Type B pancreatic cell (in vitro differentiated cells): ENCODE data around the gene SDC1. TPM values are rescaled to one million over a fixed set of nuclear protein-coding genes. Genes with fewer than 3 reads are reported as not detected.
A peak's percentile ranks its signal among the peaks of the same experiment; 100 is the strongest.

ENCODE experiments used
- DNase-seq: peaks from one replicate; pipeline ENCODE4 v3.0.0; 2021; ENCODE audit warnings: mixed read lengths; ENCODE audit not compliant: unreplicated experiment; ENCODE audit errors: extremely low spot score
- H3K27ac Mint-ChIP-seq: 2 replicates; pipeline ENCODE4 v1.8.0; 2021; ENCODE audit warnings: mild to moderate bottlenecking, mixed read lengths
- H3K27me3 Mint-ChIP-seq: 2 replicates; pipeline ENCODE4 v1.8.0; 2021; ENCODE audit warnings: mixed read lengths
- H3K36me3 Mint-ChIP-seq: 2 replicates; pipeline ENCODE4 v1.8.0; 2021; ENCODE audit warnings: mixed read lengths
- H3K4me1 Mint-ChIP-seq: one replicate; pipeline ENCODE4 v1.8.0; 2021; ENCODE audit warnings: mixed read lengths; ENCODE audit not compliant: unreplicated experiment
- H3K4me3 Mint-ChIP-seq: 2 replicates; pipeline ENCODE4 v1.8.0; 2021; ENCODE audit warnings: mild to moderate bottlenecking, mixed read lengths
- H3K9me3 Mint-ChIP-seq: 2 replicates; pipeline ENCODE4 v1.8.0; 2021; ENCODE audit warnings: mixed read lengths
- CTCF ChIP-seq: fragments of 200-600 bp; sonication (generic); conservative IDR thresholded peaks from 2 replicates; pipeline ENCODE4 v1.5.0; 2021; ENCODE audit warnings: antibody characterized with exemption, mild to moderate bottlenecking
- total RNA-seq: library from RNA; stranded (reverse); gene quantifications from 2 replicates; pipeline ENCODE4 v1.2.1, GENCODE V29; 2021; ENCODE audit warnings: low replicate concordance

Gene SDC1
- total RNA-seq, 1 donor from 2014 or later, result 164 TPM

DNA sequence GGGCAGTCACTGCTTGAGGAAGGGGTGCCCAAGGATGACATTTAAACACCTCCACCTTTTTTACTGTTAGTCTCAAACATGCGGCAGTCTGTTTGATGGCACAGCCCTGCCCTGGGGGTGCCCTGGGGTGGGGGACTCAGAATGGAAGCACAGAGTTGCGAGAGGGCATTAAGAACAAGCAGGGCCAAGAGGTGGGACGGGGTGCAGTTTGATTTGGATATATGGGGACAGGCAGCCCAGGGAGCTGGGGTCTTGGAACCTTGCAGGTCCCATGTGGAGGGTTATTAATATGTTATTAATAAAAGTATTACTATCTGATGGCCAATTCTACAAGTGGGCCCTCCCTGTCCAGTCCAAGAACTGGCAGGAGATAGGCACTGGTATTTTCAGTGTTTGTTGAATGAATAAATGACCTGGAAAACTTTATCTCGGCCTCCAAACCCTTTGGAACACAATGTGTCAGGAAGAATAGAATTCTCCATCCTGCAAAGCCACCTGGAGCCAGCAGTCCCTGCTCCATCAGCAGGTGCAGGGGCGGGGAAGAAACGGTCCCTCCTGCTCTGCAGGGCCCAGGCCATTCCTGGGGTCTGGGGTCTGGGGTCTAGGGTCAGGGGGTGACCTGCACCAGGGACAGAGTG is 25.2 kb downstream of the SDC1 start:
- peaks cover 53% of the 10 kb centered on the region for H3K4me1 Mint-ChIP-seq
- H3K27me3 Mint-ChIP-seq, result no peaks in the 10 kb centered on the region
- no peaks in the 10 kb centered on the region for H3K9me3 Mint-ChIP-seq
- TF ChIP-seq CTCF, result no peak
- H3K36me3 Mint-ChIP-seq, result peaks cover 17% of the 10 kb centered on the region
- no peak for DNase-seq
- peak overlapping the region; percentile 75 for H3K4me3 Mint-ChIP-seq
- H3K27ac Mint-ChIP-seq, result peak overlapping the region; percentile 94

- Mint-ChIP-seq H3K27ac (peak overlapping the region; percentile 94), H3K9me3 (no peaks in the 10 kb centered on the region), H3K36me3 (peaks cover 17% of the 10 kb centered on the region), H3K27me3 (no peaks in the 10 kb centered on the region), H3K4me1 (peaks cover 58% of the 10 kb centered on the region), H3K4me3 (peak overlapping the region; percentile 75)
- no peak for DNase-seq
- TF ChIP-seq CTCF, result no peak
Measured at GRCh38 chr2:20198796-20199632, 25.9 kb downstream of the SDC1 start.

GRCh38 chr2:20198001-20198400 is 26.9 kb downstream of the SDC1 start:
- peak overlapping the region; percentile 89 for H3K27ac Mint-ChIP-seq
- no peaks in the 10 kb centered on the region for H3K9me3 Mint-ChIP-seq
- DNase-seq, result no peak
- no peaks in the 10 kb centered on the region for H3K27me3 Mint-ChIP-seq
- peaks cover 58% of the 10 kb centered on the region for H3K4me1 Mint-ChIP-seq
- H3K4me3 Mint-ChIP-seq, result peak overlapping the region; percentile 20
- TF ChIP-seq CTCF, result no peak
- H3K36me3 Mint-ChIP-seq, result peaks cover 17% of the 10 kb centered on the region

GRCh38 chr2:20197192-20197591 is 27.7 kb downstream of the SDC1 start:
- Mint-ChIP-seq H3K4me3 (peak overlapping the region; percentile 59), H3K36me3 (peaks cover 15% of the 10 kb centered on the region), H3K4me1 (peaks cover 58% of the 10 kb centered on the region), H3K27me3 (no peaks in the 10 kb centered on the region), H3K27ac (peak overlapping the region; percentile 89), H3K9me3 (no peaks in the 10 kb centered on the region)
- no peak for DNase-seq
- no peak for TF ChIP-seq CTCF

- H3K4me1 Mint-ChIP-seq, result peaks cover 58% of the 10 kb centered on the region
- H3K4me3 Mint-ChIP-seq, result peak overlapping the region; percentile 59
- H3K27ac Mint-ChIP-seq, result peak overlapping the region; percentile 89
- no peak for TF ChIP-seq CTCF
- no peak for DNase-seq
- peaks cover 11% of the 10 kb centered on the region for H3K36me3 Mint-ChIP-seq
- H3K9me3 Mint-ChIP-seq, result no peaks in the 10 kb centered on the region
- no peaks in the 10 kb centered on the region for H3K27me3 Mint-ChIP-seq
Measured at GRCh38 chr2:20196657-20197161, 28.2 kb downstream of the SDC1 start.
